ENCODE results near the gene CD300C. TPM values are rescaled to one million over a fixed set of nuclear protein-coding genes. Genes with fewer than 3 reads are reported as not detected.

Gene CD300C
- total and polyA plus RNA-seq, 2 donors (not counting 1 experiment from before 2014, with no cell fraction given) = 0.72 to 0.74 TPM

GRCh38 chr17:74563358-74563757, 17.4 kb upstream of the CD300C start:
- ChIA-PET CTCF (no interaction called here), POLR2A (no interaction called here)
- no peak overlapping the region for H3K9ac ChIP-seq (ENCODE audit: low read length)
- no peak overlapping the region for H2AFZ ChIP-seq (ENCODE audit: insufficient read depth, low read depth, low read length, poor library complexity, severe bottlenecking)
- H3K9me3 Mint-ChIP-seq (ENCODE audit: insufficient read depth) = no peaks in the 10 kb centered on the region
- ATAC-seq (ENCODE audit: low read depth) (no peak), DNase-seq (no peak)
- peaks cover 36 to 53% of the 10 kb centered on the region in 2 donors for H3K4me1 ChIP-seq (ENCODE audit: control insufficient read depth in 2 of 2, insufficient read depth in 2 of 2, low read length in 2 of 2)
- H3K4me2 ChIP-seq (replicated peaks; ENCODE audit: low read depth, low read length, poor library complexity, severe bottlenecking) = no peak overlapping the region
- no peak overlapping the region for H3K4me3 Mint-ChIP-seq
- peak overlapping the region; percentile 39 for H3K27ac Mint-ChIP-seq
- no peaks in the 10 kb centered on the region for H3K36me3 ChIP-seq (replicated peaks in 1 of 2; ENCODE audit: control extremely low read depth in 1 of 2, control insufficient read depth in 1 of 2, extremely low read depth in 1 of 2, insufficient read depth in 2 of 2, low read length in 1 of 2)
- peaks cover 0 to 7% (median 6%) of the 10 kb centered on the region in 3 donors for H3K9me3 ChIP-seq (ENCODE audit: control extremely low read depth in 1 of 3, control insufficient read depth in 2 of 3, insufficient read depth in 1 of 3, low read length in 2 of 3)
- no peaks in the 10 kb centered on the region for H4K20me1 ChIP-seq (ENCODE audit: control insufficient read depth, insufficient read depth, low read length, poor library complexity, severe bottlenecking)
- H3K4me1 Mint-ChIP-seq = peaks cover 20% of the 10 kb centered on the region
- TF ChIP-seq CTCF (IDR thresholded peaks at IDR 0.05) (no peak), EZH2 (IDR thresholded peaks at IDR 0.05; ENCODE audit: borderline replicate concordance, insufficient read depth, low read depth, low read length, poor library complexity, severe bottlenecking) (no peak)
- H3K79me2 ChIP-seq (ENCODE audit: control insufficient read depth, insufficient read depth, low read length) = no peaks in the 10 kb centered on the region
- peaks cover 0 to 23% (median 2%) of the 10 kb centered on the region in 4 experiments for H3K27me3 ChIP-seq (replicated peaks in 1 of 4; ENCODE audit: control extremely low read depth in 1 of 4, control insufficient read depth in 3 of 4, insufficient read depth in 4 of 4, low read length in 3 of 4)
- H3K4me3 ChIP-seq (ENCODE audit: control extremely low read depth in 1 of 5, extremely low read depth in 1 of 5, insufficient read depth in 1 of 5, low read depth in 2 of 5, low read length in 4 of 5) = no peak overlapping the region
- WGBS (ENCODE audit: insufficient coverage) = 94% methylated on average over 1 of the region's 1 CpG
- no peak overlapping the region for H3K27ac ChIP-seq (ENCODE audit: low read length in 2 of 2)
- peaks cover 44% of the 10 kb centered on the region for H3K27me3 Mint-ChIP-seq
- intact Hi-C loops (cut with micrococcal nuclease) = no loop called here

GRCh38 chr17:74561586-74561985, 15.7 kb upstream of the CD300C start:
- H3K27me3 ChIP-seq (replicated peaks in 1 of 4; ENCODE audit: control extremely low read depth in 1 of 4, control insufficient read depth in 3 of 4, insufficient read depth in 4 of 4, low read length in 3 of 4) = peaks cover 0 to 6% (median 2%) of the 10 kb centered on the region in 4 experiments
- H3K4me3 Mint-ChIP-seq = no peak overlapping the region
- H3K27ac Mint-ChIP-seq = no peak overlapping the region
- no peak for ATAC-seq (ENCODE audit: low read depth)
- H3K27me3 Mint-ChIP-seq = peaks cover 34% of the 10 kb centered on the region
- DNase-seq = no peak
- no peaks in the 10 kb centered on the region for H3K79me2 ChIP-seq (ENCODE audit: control insufficient read depth, insufficient read depth, low read length)
- intact Hi-C loops (cut with micrococcal nuclease) = no loop called here
- TF ChIP-seq EZH2 (IDR thresholded peaks at IDR 0.05; ENCODE audit: borderline replicate concordance, insufficient read depth, low read depth, low read length, poor library complexity, severe bottlenecking) = no peak
- no peak overlapping the region for H2AFZ ChIP-seq (ENCODE audit: insufficient read depth, low read depth, low read length, poor library complexity, severe bottlenecking)
- H3K4me1 ChIP-seq (ENCODE audit: control insufficient read depth in 2 of 2, insufficient read depth in 2 of 2, low read length in 2 of 2) = peaks cover 40 to 60% of the 10 kb centered on the region in 2 donors
- H3K4me3 ChIP-seq (ENCODE audit: control extremely low read depth in 1 of 5, extremely low read depth in 1 of 5, insufficient read depth in 1 of 5, low read depth in 2 of 5, low read length in 4 of 5) = no peak overlapping the region
- peaks cover 0 to 9% (median 6%) of the 10 kb centered on the region in 3 donors for H3K9me3 ChIP-seq (ENCODE audit: control extremely low read depth in 1 of 3, control insufficient read depth in 2 of 3, insufficient read depth in 1 of 3, low read length in 2 of 3)
- H3K4me2 ChIP-seq (replicated peaks; ENCODE audit: low read depth, low read length, poor library complexity, severe bottlenecking) = no peak overlapping the region
- no peaks in the 10 kb centered on the region for H3K36me3 ChIP-seq (replicated peaks in 1 of 2; ENCODE audit: control extremely low read depth in 1 of 2, control insufficient read depth in 1 of 2, extremely low read depth in 1 of 2, insufficient read depth in 2 of 2, low read length in 1 of 2)
- ChIA-PET CTCF (interaction anchor here (0.9 to 1.1 kb wide), 2 partner anchors 83 to 96 kb away, joined by 3 to 5 read pairs; no protein-coding TSS in a partner anchor), POLR2A (interaction anchor here (0.5 kb wide), 1 partner anchor 30 kb away, joined by 7 read pairs; the partner anchor contains the start of gene CD300LD)
- no peaks in the 10 kb centered on the region for H3K9me3 Mint-ChIP-seq (ENCODE audit: insufficient read depth)
- WGBS (ENCODE audit: insufficient coverage) = 54% methylated on average over 3 of the region's 3 CpGs
- H4K20me1 ChIP-seq (ENCODE audit: control insufficient read depth, insufficient read depth, low read length, poor library complexity, severe bottlenecking) = no peaks in the 10 kb centered on the region
- H3K9ac ChIP-seq (ENCODE audit: low read length) = no peak overlapping the region
- H3K4me1 Mint-ChIP-seq = peaks cover 27% of the 10 kb centered on the region
- no peak overlapping the region for H3K27ac ChIP-seq (ENCODE audit: low read length in 2 of 2)

Measured in B cell (primary cell).